NT2/D1 (cell line): ENCODE measurements around the gene EBNA1BP2.

ENCODE experiments used
- YY1 ChIP-seq: IDR thresholded peaks from 2 replicates; pipeline ENCODE4 v1.6.1; 2011; ENCODE audit not compliant: insufficient read length, insufficient read depth
- ZNF274 ChIP-seq: IDR thresholded peaks from 2 replicates; pipeline ENCODE4 v1.6.1; 2011; ENCODE audit warnings: mild to moderate bottlenecking, low read depth, low read length

DNA sequence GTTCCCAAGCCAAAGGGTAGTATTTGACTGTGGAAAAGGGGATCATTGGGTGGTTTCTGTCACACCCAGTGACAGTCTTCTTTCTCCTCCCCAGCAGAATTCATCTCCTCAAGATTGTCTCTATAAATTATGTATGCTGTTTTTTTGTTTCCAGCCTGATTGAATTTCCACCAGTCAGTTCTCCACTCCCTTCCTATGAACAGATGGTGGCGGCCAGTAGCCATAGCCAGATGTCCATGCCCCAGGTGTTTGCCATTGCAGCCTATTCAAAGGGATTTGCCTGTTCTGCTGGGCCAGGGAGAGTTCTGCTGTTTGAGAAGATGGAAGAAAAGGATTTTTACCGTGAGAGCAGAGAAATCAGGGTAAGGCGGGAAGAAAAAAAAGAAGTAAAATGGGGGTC lies 12.9 kb upstream of the EBNA1BP2 start:
- TF ChIP-seq ZNF274, result no peak
- no peak for TF ChIP-seq YY1
